Measurements from ENCODE around the gene DPP10.

DPP10 gene

GRCh38 chr2:115285416-115285815, 843.0 kb downstream of the DPP10 start:
- no peak for DNase-seq (ENCODE audit: low read depth)

GRCh38 chr2:115290478-115290877, 848.0 kb downstream of the DPP10 start:
- no peak for DNase-seq (ENCODE audit: low read depth)

GRCh38 chr2:115292742-115293141, 850.3 kb downstream of the DPP10 start:
- DNase-seq (ENCODE audit: low read depth): no peak

- no peak for DNase-seq (ENCODE audit: low read depth)
Measured at GRCh38 chr2:115294999-115295398, 852.6 kb downstream of the DPP10 start.

- DNase-seq (ENCODE audit: low read depth): no peak
Measured at GRCh38 chr2:115297056-115297455, 854.6 kb downstream of the DPP10 start.

GRCh38 chr2:115299199-115299598, 856.8 kb downstream of the DPP10 start:
- DNase-seq (ENCODE audit: low read depth): no peak

GRCh38 chr2:115305712-115306111, 863.3 kb downstream of the DPP10 start:
- no peak for DNase-seq (ENCODE audit: low read depth)

GRCh38 chr2:115314119-115314518, 871.7 kb downstream of the DPP10 start:
- no peak for DNase-seq (ENCODE audit: low read depth)

- no peak for DNase-seq (ENCODE audit: low read depth)
Measured at GRCh38 chr2:115327061-115327460, 884.6 kb downstream of the DPP10 start.

- DNase-seq (ENCODE audit: low read depth): no peak
Measured at GRCh38 chr2:115359550-115359949, 917.1 kb downstream of the DPP10 start.

- no peak for DNase-seq (ENCODE audit: low read depth)
Measured at GRCh38 chr2:115364093-115364492, 921.7 kb downstream of the DPP10 start.

GRCh38 chr2:115369400-115369799, 927.0 kb downstream of the DPP10 start:
- no peak for DNase-seq (ENCODE audit: low read depth)

- no peak for DNase-seq (ENCODE audit: low read depth)
Measured at GRCh38 chr2:115374981-115375380, 932.5 kb downstream of the DPP10 start.

GRCh38 chr2:115384399-115384798, 942.0 kb downstream of the DPP10 start:
- no peak for DNase-seq (ENCODE audit: low read depth)

- no peak for DNase-seq (ENCODE audit: low read depth)
Measured at GRCh38 chr2:115386465-115386864, 944.0 kb downstream of the DPP10 start.

GRCh38 chr2:115389024-115389423, 946.6 kb downstream of the DPP10 start:
- no peak for DNase-seq (ENCODE audit: low read depth)

- DNase-seq (ENCODE audit: low read depth): no peak
Measured at GRCh38 chr2:115389898-115390565, 947.6 kb downstream of the DPP10 start.

GRCh38 chr2:115396579-115396978, 954.1 kb downstream of the DPP10 start:
- no peak for DNase-seq (ENCODE audit: low read depth)

GRCh38 chr2:115400940-115401339, 958.5 kb downstream of the DPP10 start:
- DNase-seq (ENCODE audit: low read depth): no peak

GRCh38 chr2:115412501-115412900, 970.1 kb downstream of the DPP10 start:
- DNase-seq (ENCODE audit: low read depth): no peak

- no peak for DNase-seq (ENCODE audit: low read depth)
Measured at GRCh38 chr2:115413791-115414190, 971.4 kb downstream of the DPP10 start.

GRCh38 chr2:115414466-115414865, 972.0 kb downstream of the DPP10 start:
- no peak for DNase-seq (ENCODE audit: low read depth)

GRCh38 chr2:115422004-115422634, 979.7 kb downstream of the DPP10 start:
- DNase-seq (ENCODE audit: low read depth): no peak

GRCh38 chr2:115427436-115427835, 985.0 kb downstream of the DPP10 start:
- no peak for DNase-seq (ENCODE audit: low read depth)

Measured in EH (cell line).